H1 (cell line): Measurements from ENCODE around the gene EMP3.

Experiments
- CBX8 ChIP-seq: fragments of 300-800, 300-1000 bp; sonication (generic); IDR thresholded peaks from 2 replicates; pipeline ENCODE4 v1.7.1; 2016; ENCODE audit warnings: low read depth, low read length, borderline replicate concordance
- CTCF ChIP-seq, 3 experiments: IDR thresholded peaks; 1 replicate in 2 of 3; 2 replicates in 1 of 3; pipeline versions ENCODE4 v1.5.1 to v1.6.1; 2011; ENCODE audit warnings: low read length in 3 of 3, mild to moderate bottlenecking in 3 of 3, inconsistent platforms in 2 of 3, low read depth in 1 of 3, moderate library complexity in 1 of 3; ENCODE audit not compliant: insufficient read depth in 1 of 3; ENCODE audit errors: control extremely low read depth in 1 of 3
- E2F6 ChIP-seq: IDR thresholded peaks from 2 replicates; pipeline ENCODE4 v1.6.1; 2012; ENCODE audit warnings: inconsistent platforms
- EP300 ChIP-seq, 2 experiments: IDR thresholded peaks; 1 replicate in 1 of 2; 2 replicates in 1 of 2; pipeline ENCODE4 v1.6.1; 2011 to 2012; ENCODE audit warnings: low read depth in 2 of 2, low read length in 2 of 2, mild to moderate bottlenecking in 2 of 2, borderline replicate concordance in 1 of 2, inconsistent platforms in 1 of 2, moderate library complexity in 1 of 2
- FOSL1 ChIP-seq: IDR thresholded peaks from 2 replicates; pipeline ENCODE4 v1.6.1; 2011; ENCODE audit warnings: mild to moderate bottlenecking, low read depth, low read length, moderate library complexity; ENCODE audit not compliant: insufficient read depth
- POLR2A ChIP-seq, 2 experiments: IDR thresholded peaks; 1 replicate in 1 of 2; 2 replicates in 1 of 2; pipeline ENCODE4 v1.6.1; 2011; ENCODE audit warnings: low read depth in 2 of 2, low read length in 2 of 2, mild to moderate bottlenecking in 2 of 2; ENCODE audit errors: control extremely low read depth in 1 of 2
- RAD21 ChIP-seq, 2 experiments: IDR thresholded peaks in 1 of 2; conservative IDR thresholded peaks in 1 of 2; 2 replicates each; pipeline ENCODE4 v1.6.1; 2011; ENCODE audit warnings: low read depth in 2 of 2, low read length in 2 of 2, improper control_type of control experiment in 1 of 2, inconsistent platforms in 1 of 2, mild to moderate bottlenecking in 1 of 2, moderate library complexity in 1 of 2
- SIN3A ChIP-seq, 2 experiments: IDR thresholded peaks in 1 of 2; conservative IDR thresholded peaks in 1 of 2; 2 replicates each; pipeline ENCODE4 v1.6.1; 2011 to 2012; ENCODE audit warnings: low read length in 2 of 2, improper control_type of control experiment in 1 of 2, low read depth in 1 of 2, mild to moderate bottlenecking in 1 of 2
- TAF1 ChIP-seq: IDR thresholded peaks from 2 replicates; pipeline ENCODE4 v1.6.1; 2011; ENCODE audit warnings: mild to moderate bottlenecking, low read depth, low read length
- ZNF274 ChIP-seq: IDR thresholded peaks from 2 replicates; pipeline ENCODE4 v1.7.0; 2012; ENCODE audit warnings: low read length, borderline replicate concordance; ENCODE audit errors: extremely low read depth
- TF ChIP-seq, protein P1 (sequence below): IDR thresholded peaks from 2 replicates; pipeline ENCODE4 v1.6.1; 2011; ENCODE audit warnings: low read length, improper control_type of control experiment

- no peak for TF ChIP-seq EP300 (IDR thresholded peaks at IDR 0.05; ENCODE audit: borderline replicate concordance in 1 of 2, low read depth in 2 of 2, low read length in 2 of 2)
- no peak for TF ChIP-seq CTCF (IDR thresholded peaks at IDR 0.05; ENCODE audit: control extremely low read depth in 1 of 3, insufficient read depth in 1 of 3, low read depth in 1 of 3, low read length in 3 of 3)
- TF ChIP-seq TAF1: no peak
- no peak for TF ChIP-seq RAD21 (IDR thresholded peaks at IDR 0.05 in 1 of 2, conservative IDR thresholded peaks at IDR 0.05 in 1 of 2; ENCODE audit: low read depth in 2 of 2, low read length in 2 of 2)
- peak in 1 of 2 experiments; percentile 70; a peak in 1 of 3 replicates for TF ChIP-seq POLR2A (IDR thresholded peaks at IDR 0.05; ENCODE audit: control extremely low read depth in 1 of 2, low read depth in 2 of 2, low read length in 2 of 2)
- no peak for TF ChIP-seq CBX8
- TF ChIP-seq, protein P1, sequence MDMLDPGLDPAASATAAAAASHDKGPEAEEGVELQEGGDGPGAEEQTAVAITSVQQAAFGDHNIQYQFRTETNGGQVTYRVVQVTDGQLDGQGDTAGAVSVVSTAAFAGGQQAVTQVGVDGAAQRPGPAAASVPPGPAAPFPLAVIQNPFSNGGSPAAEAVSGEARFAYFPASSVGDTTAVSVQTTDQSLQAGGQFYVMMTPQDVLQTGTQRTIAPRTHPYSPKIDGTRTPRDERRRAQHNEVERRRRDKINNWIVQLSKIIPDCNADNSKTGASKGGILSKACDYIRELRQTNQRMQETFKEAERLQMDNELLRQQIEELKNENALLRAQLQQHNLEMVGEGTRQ: no peak
- TF ChIP-seq E2F6: no peak
- TF ChIP-seq ZNF274: no peak
- no peak for TF ChIP-seq FOSL1
- no peak for TF ChIP-seq SIN3A (conservative IDR thresholded peaks at IDR 0.05 in 1 of 2, IDR thresholded peaks at IDR 0.05 in 1 of 2; ENCODE audit: low read depth in 1 of 2, low read length in 2 of 2)
Measured at GRCh38 chr19:48363500-48363809, 38.1 kb downstream of the EMP3 start.
